A673 (cell line): Measurements from ENCODE around the gene ACADSB. TPM values are rescaled to one million over a fixed set of nuclear protein-coding genes. Genes with fewer than 3 reads are reported as not detected.
A peak's percentile ranks its signal among the peaks of the same experiment; 100 is the strongest.

Experiments used
- BruUV-seq: library from RNA; stranded (reverse); fragments of 400-500 nt; replicated peaks from 2 replicates; lab custom pipeline; 2021; lab: Mats Ljungman, UMichigan
- CTCF ChIA-PET: fragments of 300-600 bp; sonication (Branson Sonifier 250); formaldehyde crosslinking; loops from one replicate; lab custom pipeline; 2022; ENCODE audit warnings: antibody characterized with exemption; lab: Charles Lee
- POLR2A ChIA-PET: fragments of 300-600 bp; sonication (Branson Sonifier 250); formaldehyde crosslinking; loops from one replicate; lab custom pipeline; 2022; ENCODE audit warnings: antibody characterized with exemption; ENCODE audit not compliant: low non-redundant PET; lab: Charles Lee
- DNase-seq: peaks from one replicate; pipeline ENCODE4 v3.0.0-alpha.2; 2015; ENCODE audit warnings: low spot score
- H3K27ac ChIP-seq: fragments of 200-600 bp; sonication (generic); 2 replicates; pipeline ENCODE4 v1.5.1; 2016; ENCODE audit warnings: mixed run types, low read depth, mild to moderate bottlenecking, mixed read lengths, antibody characterized with exemption, low read length; ENCODE audit not compliant: poor library complexity, severe bottlenecking
- H3K27me3 ChIP-seq: fragments of 200-600 bp; sonication (generic); replicated peaks from 2 replicates; pipeline ENCODE4 v1.6.1; 2017; ENCODE audit warnings: mixed run types, low read depth, mild to moderate bottlenecking, mixed read lengths, antibody characterized with exemption, low read length; ENCODE audit not compliant: insufficient read depth, poor library complexity
- H3K36me3 ChIP-seq: fragments of 200-600 bp; sonication (generic); 2 replicates; pipeline ENCODE4 v1.6.1; 2016; ENCODE audit warnings: mixed run types, mild to moderate bottlenecking, mixed read lengths, antibody characterized with exemption, low read length; ENCODE audit not compliant: insufficient read depth, poor library complexity, severe bottlenecking
- H3K4me1 ChIP-seq: fragments of 200-600 bp; sonication (generic); 2 replicates; pipeline ENCODE4 v1.6.1; 2017; ENCODE audit warnings: mixed run types, mild to moderate bottlenecking, mixed read lengths, antibody characterized with exemption, low read length; ENCODE audit not compliant: insufficient read depth, poor library complexity, severe bottlenecking
- H3K4me3 ChIP-seq: fragments of 200-600 bp; sonication (generic); 2 replicates; pipeline ENCODE4 v1.5.1; 2016; ENCODE audit warnings: low read depth, mixed run types, mild to moderate bottlenecking, mixed read lengths, low read length; ENCODE audit not compliant: poor library complexity, severe bottlenecking
- H3K9me3 ChIP-seq: fragments of 200-600 bp; sonication (generic); 2 replicates; pipeline ENCODE4 v1.6.1; 2016; ENCODE audit warnings: mixed run types, low read depth, mild to moderate bottlenecking, mixed read lengths, antibody characterized with exemption, low read length; ENCODE audit not compliant: poor library complexity, severe bottlenecking
- EZH2 ChIP-seq: fragments of 200-600 bp; sonication (generic); IDR thresholded peaks from 2 replicates; pipeline ENCODE4 v1.6.1; 2017; ENCODE audit warnings: borderline replicate concordance, low read depth, mild to moderate bottlenecking, mixed read lengths, antibody characterized with exemption, low read length; ENCODE audit not compliant: poor library complexity, severe bottlenecking
- intact Hi-C: fragments of 100-400 bp; cut with micrococcal nuclease; formaldehyde crosslinking; loops from one replicate; pipeline ENCODE4 v1.10.0; 2022; ENCODE audit not compliant: unreplicated experiment
- total RNA-seq: library from RNA; stranded (reverse); gene quantifications from 2 replicates; pipeline ENCODE4 v1.2.3, GENCODE V29; 2021
- TF ChIP-seq, protein P1 (sequence below): fragments of 300-800, 200-600 bp; sonication (generic); conservative IDR thresholded peaks from 2 replicates; pipeline ENCODE4 v1.5.1; 2017; ENCODE audit warnings: low read depth, mild to moderate bottlenecking, antibody characterized with exemption, low read length, moderate library complexity, mixed read lengths

Gene ACADSB
- total RNA-seq, 1 experiment from 2014 or later = 20.4 TPM

DNA sequence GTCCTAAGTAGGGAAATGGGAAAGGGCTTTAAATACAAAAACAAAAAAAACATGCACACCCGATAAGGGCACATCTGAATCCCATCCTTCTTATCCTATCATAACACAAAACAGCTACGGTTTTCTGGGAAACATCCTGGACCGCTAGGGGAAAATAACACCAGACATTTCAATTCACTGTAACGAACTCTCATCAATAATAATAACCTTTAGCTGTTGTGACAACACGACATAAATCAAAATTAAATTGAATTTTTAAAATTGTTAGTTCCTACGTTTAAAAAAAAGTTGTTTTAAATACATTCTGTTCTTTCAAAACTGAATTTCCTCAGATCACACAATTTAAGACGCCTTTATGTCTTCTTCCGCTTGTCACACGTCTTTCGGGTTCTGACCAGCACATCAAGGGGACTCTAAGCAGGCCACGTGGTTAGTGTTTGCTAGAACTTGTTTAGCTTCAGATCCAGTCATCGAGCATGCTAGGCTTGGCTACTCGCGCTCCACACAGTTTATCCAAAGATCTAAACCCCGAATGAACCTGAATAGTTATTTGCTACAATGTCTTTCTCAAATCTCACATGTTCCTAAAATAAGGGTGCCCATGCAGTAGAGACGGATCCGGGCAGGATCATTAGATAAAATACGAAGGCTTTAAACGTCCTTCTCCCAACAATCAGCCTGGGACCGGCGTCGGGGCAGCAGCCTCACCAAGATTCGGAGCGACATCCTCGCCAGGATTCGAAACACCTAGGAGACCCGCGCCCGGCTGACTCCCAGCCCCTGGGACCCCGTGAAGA is 1.1 kb upstream of the ACADSB start:
- peak; percentile 63 for DNase-seq

DNA sequence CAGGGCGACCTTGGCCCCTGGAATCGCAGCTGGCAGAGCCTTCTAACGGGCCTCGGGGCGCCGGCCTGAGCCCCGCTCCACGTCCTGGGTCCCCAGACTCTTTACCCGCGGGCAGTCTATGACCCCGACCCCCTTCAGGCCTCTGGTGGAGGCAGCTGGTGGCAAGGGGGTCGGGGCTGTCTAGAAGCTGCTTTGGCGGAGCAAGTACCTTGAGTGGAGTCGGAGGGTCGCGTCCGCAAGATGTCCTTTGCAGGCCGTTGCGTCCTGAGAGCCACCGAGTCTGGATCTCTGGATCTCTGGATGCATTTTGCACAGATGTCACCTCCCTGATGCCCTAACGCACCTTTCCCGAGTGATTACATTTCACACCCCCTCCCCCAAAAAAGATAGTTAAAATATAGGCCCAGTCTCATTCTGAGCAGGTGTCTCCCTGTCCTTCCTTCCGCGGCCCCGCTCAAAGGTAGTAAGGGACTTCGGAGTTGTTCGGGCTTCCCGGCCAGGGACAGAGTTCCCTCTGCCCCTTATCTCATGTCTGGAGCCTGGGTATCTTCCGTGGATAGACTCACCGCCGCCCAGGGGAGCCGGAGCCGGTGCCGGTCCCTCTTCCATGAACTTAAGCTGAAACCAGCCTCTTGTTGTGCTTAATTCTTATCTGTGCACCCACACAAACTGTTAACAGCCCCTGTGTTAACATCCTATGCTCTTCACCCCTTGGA is 457 bp downstream of the ACADSB start:
- ChIA-PET CTCF (no interaction called here), POLR2A (no interaction called here)
- TF ChIP-seq, protein P1, sequence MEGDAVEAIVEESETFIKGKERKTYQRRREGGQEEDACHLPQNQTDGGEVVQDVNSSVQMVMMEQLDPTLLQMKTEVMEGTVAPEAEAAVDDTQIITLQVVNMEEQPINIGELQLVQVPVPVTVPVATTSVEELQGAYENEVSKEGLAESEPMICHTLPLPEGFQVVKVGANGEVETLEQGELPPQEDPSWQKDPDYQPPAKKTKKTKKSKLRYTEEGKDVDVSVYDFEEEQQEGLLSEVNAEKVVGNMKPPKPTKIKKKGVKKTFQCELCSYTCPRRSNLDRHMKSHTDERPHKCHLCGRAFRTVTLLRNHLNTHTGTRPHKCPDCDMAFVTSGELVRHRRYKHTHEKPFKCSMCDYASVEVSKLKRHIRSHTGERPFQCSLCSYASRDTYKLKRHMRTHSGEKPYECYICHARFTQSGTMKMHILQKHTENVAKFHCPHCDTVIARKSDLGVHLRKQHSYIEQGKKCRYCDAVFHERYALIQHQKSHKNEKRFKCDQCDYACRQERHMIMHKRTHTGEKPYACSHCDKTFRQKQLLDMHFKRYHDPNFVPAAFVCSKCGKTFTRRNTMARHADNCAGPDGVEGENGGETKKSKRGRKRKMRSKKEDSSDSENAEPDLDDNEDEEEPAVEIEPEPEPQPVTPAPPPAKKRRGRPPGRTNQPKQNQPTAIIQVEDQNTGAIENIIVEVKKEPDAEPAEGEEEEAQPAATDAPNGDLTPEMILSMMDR = no peak
- no peak for TF ChIP-seq EZH2
- Histone ChIP-seq H3K27me3 (no peaks in the 10 kb centered on the region), H3K27ac (peak overlapping the region; percentile 82), H3K4me1 (peaks cover 8% of the 10 kb centered on the region), H3K36me3 (no peaks in the 10 kb centered on the region), H3K9me3 (no peaks in the 10 kb centered on the region), H3K4me3 (peak overlapping the region; percentile 83)
- intact Hi-C loops = no loop called here
- BruUV-seq = no TSS peak
- DNase-seq = peak; percentile 7

More for the DNA sequence above, 1.1 kb upstream of the ACADSB start:
- ChIA-PET POLR2A (no interaction called here), CTCF (no interaction called here)
- Histone ChIP-seq H3K27ac (peak overlapping the region; percentile 82), H3K9me3 (no peaks in the 10 kb centered on the region), H3K4me3 (peak overlapping the region; percentile 83), H3K36me3 (no peaks in the 10 kb centered on the region), H3K27me3 (no peaks in the 10 kb centered on the region), H3K4me1 (peaks cover 8% of the 10 kb centered on the region)
- intact Hi-C loops = no loop called here
- no peak for TF ChIP-seq EZH2
- TF ChIP-seq, protein P1 = no peak
- BruUV-seq = TSS peak; percentile 30

DNA sequence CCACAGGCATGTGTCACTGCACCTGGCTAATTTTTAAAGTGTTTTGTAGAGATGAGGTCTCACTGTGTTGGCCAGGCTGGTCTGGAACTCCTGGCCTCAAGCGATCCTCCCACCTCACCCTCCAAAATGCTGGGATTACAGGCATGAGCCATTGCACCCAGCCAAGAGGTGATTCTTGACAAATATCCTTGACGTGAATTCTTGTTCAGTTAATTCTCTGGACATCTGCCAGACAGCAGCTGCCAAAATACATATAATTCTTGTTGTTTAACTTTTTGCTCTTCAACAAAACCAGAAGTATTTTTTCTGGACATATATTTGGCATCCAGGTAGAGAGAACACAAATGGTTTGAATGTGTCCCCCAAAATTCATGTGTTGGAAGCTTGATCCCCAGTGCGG is 3.2 kb downstream of the ACADSB start:
- peaks cover 8% of the 10 kb centered on the region for H3K4me1 ChIP-seq
- BruUV-seq = no TSS peak
- ChIA-PET POLR2A (no interaction called here), CTCF (no interaction called here)
- H3K9me3 ChIP-seq = no peaks in the 10 kb centered on the region
- DNase-seq = no peak
- intact Hi-C loops = no loop called here
- no peak for TF ChIP-seq EZH2
- TF ChIP-seq, protein P1 = no peak
- no peak overlapping the region for H3K4me3 ChIP-seq
- H3K27ac ChIP-seq = no peak overlapping the region
- no peaks in the 10 kb centered on the region for H3K27me3 ChIP-seq
- H3K36me3 ChIP-seq = no peaks in the 10 kb centered on the region
